H1 (cell line): ENCODE data around the gene KCNH5. TPM values are rescaled to one million over a fixed set of nuclear protein-coding genes. Genes with fewer than 3 reads are reported as not detected.

Experiments
- CTCF ChIA-PET: fragments of 300-600 bp; sonication (Branson Sonifier 250); formaldehyde crosslinking; loops from one replicate; lab custom pipeline; 2021; ENCODE audit not compliant: partially characterized antibody; lab: Charles Lee
- POLR2A ChIA-PET: fragments of 300-600 bp; sonication (Branson Sonifier 250); formaldehyde crosslinking; loops from one replicate; lab custom pipeline; 2021; ENCODE audit warnings: inconsistent platforms; ENCODE audit not compliant: partially characterized antibody; lab: Charles Lee
- DNase-seq, 2 experiments: peaks; one replicate each; pipeline versions ENCODE4 v3.0.0 to v3.0.0-alpha.2; 2010 to 2022; ENCODE audit warnings: low spot score in 2 of 2, low read depth in 1 of 2, mixed read lengths in 1 of 2
- FAIRE-seq: peaks from 2 replicates; lab custom pipeline; 2011; peaks lifted over from hg19 to GRCh38; lab: Jason Lieb, UNC
- H2AFZ ChIP-seq: 2 replicates; pipeline ENCODE4 v1.8.1; 2012; ENCODE audit warnings: low read length, inconsistent platforms
- H2AK5ac ChIP-seq: 2 replicates; pipeline ENCODE4 v1.6.1; 2013; ENCODE audit warnings: low read depth, low read length
- H2BK120ac ChIP-seq: replicated peaks from 2 replicates; pipeline ENCODE3; 2013; ENCODE audit warnings: low read depth, low read length, inconsistent platforms
- H2BK12ac ChIP-seq: 2 replicates; pipeline ENCODE4 v1.6.1; 2013; ENCODE audit warnings: low read depth, low read length
- H2BK15ac ChIP-seq: 2 replicates; pipeline ENCODE4 v1.6.1; 2013; ENCODE audit warnings: low read length
- H2BK20ac ChIP-seq: 2 replicates; pipeline ENCODE4 v1.6.1; 2013; ENCODE audit warnings: low read length
- H2BK5ac ChIP-seq: 2 replicates; pipeline ENCODE4 v1.6.1; 2013; ENCODE audit warnings: low read depth, low read length
- H3K14ac ChIP-seq: 2 replicates; pipeline ENCODE4 v1.6.1; 2013; ENCODE audit warnings: inconsistent platforms; ENCODE audit not compliant: insufficient read length
- H3K18ac ChIP-seq: 2 replicates; pipeline ENCODE4 v1.6.1; 2013; ENCODE audit warnings: low read length; ENCODE audit errors: extremely low read depth
- H3K23ac ChIP-seq: 2 replicates; pipeline ENCODE4 v1.6.1; 2013; ENCODE audit warnings: inconsistent platforms; ENCODE audit not compliant: insufficient read length
- H3K23me2 ChIP-seq: 2 replicates; pipeline ENCODE4 v1.6.1; 2013; ENCODE audit warnings: low read depth, low read length
- H3K27ac ChIP-seq: 2 replicates; pipeline ENCODE4 v1.6.1; 2011; ENCODE audit warnings: low read depth, low read length, inconsistent platforms
- H3K27me3 ChIP-seq, 4 experiments: replicated peaks in 1 of 4; 1 replicate in 1 of 4; 2 replicates in 3 of 4; pipeline versions ENCODE4 v1.6.1 to v1.8.1; 2011 to 2013; ENCODE audit warnings: low read length in 3 of 4, mild to moderate bottlenecking in 3 of 4, inconsistent platforms in 2 of 4, mixed read lengths in 2 of 4, moderate library complexity in 1 of 4; ENCODE audit not compliant: control insufficient read depth in 3 of 4, insufficient read depth in 3 of 4; ENCODE audit errors: extremely low read depth in 1 of 4
- H3K36me3 ChIP-seq, 4 experiments: 2 replicates each; pipeline versions ENCODE4 v1.6.1 to v1.8.1; 2011 to 2013; ENCODE audit warnings: mild to moderate bottlenecking in 4 of 4, low read length in 3 of 4, moderate library complexity in 2 of 4, control low read depth in 1 of 4, inconsistent platforms in 1 of 4; ENCODE audit not compliant: insufficient read depth in 4 of 4, control insufficient read depth in 2 of 4
- H3K4ac ChIP-seq: replicated peaks from 2 replicates; pipeline ENCODE3; 2013; ENCODE audit warnings: low read length, low read depth, mixed read lengths, inconsistent platforms; ENCODE audit not compliant: insufficient read length
- H3K4me1 ChIP-seq, 4 experiments: replicated peaks in 1 of 4; 1 replicate in 1 of 4; 2 replicates in 3 of 4; pipeline versions ENCODE4 v1.6.1 to v1.8.1; 2011 to 2013; ENCODE audit warnings: low read length in 3 of 4, inconsistent platforms in 2 of 4, mixed read lengths in 1 of 4; ENCODE audit not compliant: insufficient read depth in 4 of 4, control insufficient read depth in 3 of 4
- H3K4me2 ChIP-seq, 2 experiments: 2 replicates each; pipeline versions ENCODE4 v1.6.1 to v1.8.1; 2011 to 2013; ENCODE audit warnings: low read depth in 2 of 2, low read length in 2 of 2, control low read depth in 1 of 2, inconsistent platforms in 1 of 2, mild to moderate bottlenecking in 1 of 2; ENCODE audit not compliant: insufficient read depth in 1 of 2
- H3K4me3 ChIP-seq, 4 experiments: fragments of 200-600, 300-600 bp in 1 of 4; sonication (generic), shearing (Covaris generic), sonication (Bioruptor Twin) in 1 of 4; 2 replicates each; pipeline versions ENCODE4 v1.5.1 to v1.8.1; 2011 to 2016; ENCODE audit warnings: low read length in 4 of 4, low read depth in 3 of 4, control low read depth in 2 of 4, inconsistent platforms in 2 of 4, mild to moderate bottlenecking in 2 of 4, mixed read lengths in 1 of 4, moderate library complexity in 1 of 4; ENCODE audit not compliant: insufficient read depth in 2 of 4; ENCODE audit errors: extremely low read depth in 1 of 4
- H3K56ac ChIP-seq: replicated peaks from 2 replicates; pipeline ENCODE3; 2013; ENCODE audit warnings: low read depth, mild to moderate bottlenecking, mixed read lengths, low read length, inconsistent platforms; ENCODE audit not compliant: insufficient read length
- H3K79me1 ChIP-seq: 2 replicates; pipeline ENCODE4 v1.6.1; 2013; ENCODE audit warnings: low read depth, low read length, control low read depth
- H3K79me2 ChIP-seq, 2 experiments: 2 replicates each; pipeline versions ENCODE4 v1.6.1 to v1.8.1; 2012 to 2013; ENCODE audit warnings: low read length in 2 of 2, mild to moderate bottlenecking in 2 of 2, inconsistent platforms in 1 of 2; ENCODE audit not compliant: insufficient read depth in 2 of 2, control insufficient read depth in 1 of 2
- H3K9ac ChIP-seq, 4 experiments: replicated peaks in 1 of 4; 1 replicate in 1 of 4; 2 replicates in 3 of 4; pipeline versions ENCODE4 v1.6.1 to v1.8.1; 2011 to 2013; ENCODE audit warnings: low read depth in 3 of 4, low read length in 3 of 4, control low read depth in 2 of 4, mild to moderate bottlenecking in 2 of 4, moderate library complexity in 2 of 4, inconsistent platforms in 1 of 4; ENCODE audit errors: extremely low read depth in 1 of 4
- H3K9me3 ChIP-seq, 2 experiments: 2 replicates each; pipeline versions ENCODE4 v1.6.1 to v1.8.1; 2012 to 2013; ENCODE audit warnings: mild to moderate bottlenecking in 2 of 2, moderate library complexity in 2 of 2, control low read depth in 1 of 2, inconsistent platforms in 1 of 2, low read depth in 1 of 2, low read length in 1 of 2, mixed read lengths in 1 of 2; ENCODE audit not compliant: insufficient read depth in 2 of 2
- H4K20me1 ChIP-seq, 2 experiments: replicated peaks in 1 of 2; 2 replicates each; pipeline versions ENCODE3 to v1.8.1; 2011 to 2013; ENCODE audit warnings: inconsistent platforms in 2 of 2, low read length in 2 of 2, mild to moderate bottlenecking in 1 of 2; ENCODE audit not compliant: insufficient read depth in 2 of 2, control insufficient read depth in 1 of 2
- H4K5ac ChIP-seq: 2 replicates; pipeline ENCODE4 v1.6.1; 2013; ENCODE audit warnings: low read length, low read depth, mixed read lengths, inconsistent platforms; ENCODE audit not compliant: insufficient read length
- H4K8ac ChIP-seq: 2 replicates; pipeline ENCODE4 v1.8.0; 2013; ENCODE audit warnings: mild to moderate bottlenecking, moderate library complexity, low read length, inconsistent platforms; ENCODE audit not compliant: insufficient read depth; ENCODE audit errors: extremely low read depth
- H4K91ac ChIP-seq: replicated peaks from 2 replicates; pipeline ENCODE3; 2013; ENCODE audit warnings: low read length, mixed read lengths, inconsistent platforms; ENCODE audit not compliant: insufficient read length
- CREB1 ChIP-seq: IDR thresholded peaks from 2 replicates; pipeline ENCODE4 v1.6.1; 2012; ENCODE audit warnings: inconsistent platforms
- FOSL1 ChIP-seq: IDR thresholded peaks from 2 replicates; pipeline ENCODE4 v1.6.1; 2011; ENCODE audit warnings: mild to moderate bottlenecking, low read depth, low read length, moderate library complexity; ENCODE audit not compliant: insufficient read depth
- GABPA ChIP-seq: IDR thresholded peaks from 2 replicates; pipeline ENCODE4 v1.6.1; 2011; ENCODE audit warnings: mild to moderate bottlenecking, low read length, moderate library complexity, borderline replicate concordance; ENCODE audit not compliant: insufficient read depth
- JUND ChIP-seq: IDR thresholded peaks from 2 replicates; pipeline ENCODE4 v1.6.1; 2011; ENCODE audit warnings: mild to moderate bottlenecking, improper control_type of control experiment, low read length
- NANOG ChIP-seq: IDR thresholded peaks from 2 replicates; pipeline ENCODE4 v1.6.1; 2011; ENCODE audit warnings: low read length, low read depth, mild to moderate bottlenecking, inconsistent platforms; ENCODE audit not compliant: insufficient read depth, poor library complexity, severe bottlenecking
- RXRA ChIP-seq: IDR thresholded peaks from 2 replicates; pipeline ENCODE4 v1.6.1; 2011; ENCODE audit warnings: low read depth, mild to moderate bottlenecking, low read length, moderate library complexity; ENCODE audit not compliant: insufficient read depth
- TAF1 ChIP-seq: IDR thresholded peaks from 2 replicates; pipeline ENCODE4 v1.6.1; 2011; ENCODE audit warnings: mild to moderate bottlenecking, low read depth, low read length
- TCF12 ChIP-seq: IDR thresholded peaks from 2 replicates; pipeline ENCODE4 v1.6.1; 2011; ENCODE audit warnings: low read depth, mild to moderate bottlenecking, low read length
- ZNF274 ChIP-seq: IDR thresholded peaks from 2 replicates; pipeline ENCODE4 v1.7.0; 2012; ENCODE audit warnings: low read length, borderline replicate concordance; ENCODE audit errors: extremely low read depth
- WGBS, 2 experiments: shearing (Covaris generic) in 1 of 2; methylation state at CpG; one replicate each; pipeline versions ENCODE4 v1.1.6 to v1.1.7; 2013 to 2015; ENCODE audit warnings: low lambda C conversion rate in 2 of 2, mixed read lengths in 2 of 2, inconsistent platforms in 1 of 2, low coverage in 1 of 2, missing lambda C conversion rate in 1 of 2; ENCODE audit not compliant: insufficient replicate concordance in 2 of 2, insufficient coverage in 1 of 2, insufficient read length in 1 of 2; ENCODE audit errors: extremely low coverage in 1 of 2, missing lambda C conversion rate in 1 of 2; 5-methylcytosine and 5-hydroxymethylcytosine counted together
- polyA plus RNA-seq, 7 experiments: library from polyadenylated mRNA; depleted of rRNA in 3 of 7; stranded (reverse) in 5 of 7; unstranded in 2 of 7; fragments of >200 nt in 5 of 7; fragments of 200-250 nt in 2 of 7; gene quantifications; 1 replicate in 5 of 7; 2 replicates in 1 of 7; 4 replicates in 1 of 7; pipeline versions ENCODE4 v1.2.1 to v1.2.3, GENCODE V29; 2011 to 2013; ENCODE audit warnings: missing spikeins in 2 of 7, mixed read lengths in 2 of 7
- total RNA-seq: library from RNA; stranded (reverse); fragmentation: NEBNext Ultra II Directional; extraction: Animal tissue kit (Norgen Biotek cat#: 25700); gene quantifications from 2 replicates; pipeline ENCODE4 v1.2.1, GENCODE V29; 2021

The KCNH5 gene
- total and polyA plus RNA-seq, 2 of the 8 experiments (the other 6 are each of a cell fraction or from before 2014, with no cell fraction given) = 0.24 to 0.50 TPM

- no peaks in the 10 kb centered on the region for H3K9me3 ChIP-seq
- CTCF ChIA-PET = interaction anchor here (1.0 kb wide), 1 partner anchor 25 kb away, joined by 4 read pairs; no protein-coding TSS in a partner anchor
- no peak overlapping the region for H2BK120ac ChIP-seq
- no peak overlapping the region for H3K56ac ChIP-seq
- H2BK12ac ChIP-seq = peak overlapping the region; percentile 61; the same call in 1 of the 2 replicates
- no peak overlapping the region for H2AK5ac ChIP-seq
- H3K23ac ChIP-seq = no peak overlapping the region
- no peak overlapping the region for H4K5ac ChIP-seq
- no peak overlapping the region for H3K4me2 ChIP-seq
- H3K27ac ChIP-seq = no peak overlapping the region
- H3K23me2 ChIP-seq = no peaks in the 10 kb centered on the region
- H3K79me1 ChIP-seq = no peaks in the 10 kb centered on the region
- H2BK5ac ChIP-seq = no peak overlapping the region
- TF ChIP-seq ZNF274 (no peak), FOSL1 (no peak), TAF1 (no peak), NANOG (no peak), TCF12 (no peak), RXRA (no peak), CREB1 (no peak), JUND (no peak), GABPA (no peak)
- TF ChIP-seq, all 59 proteins: peak for 0
- Histone ChIP-seq H3K4ac (no peak overlapping the region), H4K20me1 (no peaks in the 10 kb centered on the region), H4K8ac (no peak overlapping the region), H3K14ac (no peak overlapping the region), H2BK15ac (no peak overlapping the region), H3K79me2 (no peaks in the 10 kb centered on the region), H3K27me3 (no peaks in the 10 kb centered on the region; a peak in 1 of 7 replicates), H3K4me3 (no peak overlapping the region), H3K4me1 (peaks cover 0 to 11% (median 6%) of the 10 kb centered on the region in 4 experiments; a peak in 5 of 7 replicates), H2AFZ (no peak overlapping the region), H4K91ac (no peak overlapping the region), H3K18ac (no peak overlapping the region), H3K36me3 (no peaks in the 10 kb centered on the region; a peak in 1 of 8 replicates), H3K9ac (no peak overlapping the region), H2BK20ac (0 out of 2 replicates have a peak overlapping the region, but pooled peaks have one; percentile 43)
- FAIRE-seq (no peak), DNase-seq (no peak)
- POLR2A ChIA-PET = no interaction called here
- WGBS, 2 experiments = 6% methylated on average over 2 of the region's 3 CpGs; no CpG with 5 or more reads in 1 of the 2 experiments
Measured at GRCh38 chr14:62665286-62665685, 380.0 kb downstream of the KCNH5 start.
